Stimulated activated CD8-positive, alpha-beta memory T cell treated with anti-CD3 and anti-CD28 coated beads, Interleukin-4, amount 100 ng/mL, for 24 hours (primary cell): ENCODE data around the gene CCDC92.

ENCODE experiments used
- DNase-seq: peaks from one replicate; pipeline ENCODE4 v3.0.0-alpha.2; 2020; ENCODE audit warnings: low read depth

Gene CCDC92

GRCh38 chr12:123888989-123889388, 83.6 kb downstream of the CCDC92 start:
- no peak for DNase-seq

- no peak for DNase-seq
These were observed 85.6 kb downstream of the CCDC92 start for GRCh38 chr12:123886931-123887582.

GRCh38 chr12:123886258-123886657, 86.4 kb downstream of the CCDC92 start:
- DNase-seq: no peak
